HepG2 (cell line): ENCODE measurements around the gene NTN4. TPM values are rescaled to one million over a fixed set of nuclear protein-coding genes. Genes with fewer than 3 reads are reported as not detected.

ENCODE experiments used
- ATAC-seq: fragments of 200-7000 bp; cut with Tn5 transposase; 3 replicates; pipeline ENCODE4 v1.9.1; 2020; ENCODE audit warnings: mild to moderate bottlenecking, moderate library complexity
- BruUV-seq: library from RNA; stranded (reverse); fragments of 400-500 nt; replicated peaks from 2 replicates; lab custom pipeline; 2021; lab: Mats Ljungman, UMichigan
- CTCF ChIA-PET: fragments of 300-600 bp; formaldehyde crosslinking; extraction: SDS; loops from one replicate; lab custom pipeline; 2021; ENCODE audit warnings: low total read pairs, inconsistent platforms, low intra/inter-chr PET ratio; lab: Yijun Ruan, JAX
- POLR2A ChIA-PET: fragments of 350-600 bp; sonication (Branson Sonifier 250); formaldehyde crosslinking; loops from one replicate; lab custom pipeline; 2020; ENCODE audit warnings: antibody characterized with exemption, inconsistent platforms; lab: Yijun Ruan, JAX
- DNase-seq: peaks from one replicate; pipeline ENCODE4 v3.0.0-alpha.2; 2015; ENCODE audit warnings: low spot score
- FAIRE-seq: peaks from 3 replicates; lab custom pipeline; 2011; peaks lifted over from hg19 to GRCh38; lab: Jason Lieb, UNC
- H2AFZ ChIP-seq: one replicate; pipeline ENCODE4 v1.6.1; 2011; ENCODE audit warnings: low read length, inconsistent platforms
- H3K27ac ChIP-seq: fragments of 300-600 bp; 3 replicates; pipeline ENCODE4 v1.8.0; 2011; ENCODE audit warnings: mixed run types, mild to moderate bottlenecking, mixed read lengths, low read length, inconsistent platforms; ENCODE audit not compliant: insufficient read depth; ENCODE audit errors: extremely low read length
- H3K27me3 ChIP-seq, 2 experiments: fragments of 200-600 bp in 1 of 2; 2 replicates in 1 of 2; 3 replicates in 1 of 2; pipeline versions ENCODE4 v1.6.0 to v1.8.0; 2011; ENCODE audit warnings: low read length in 2 of 2, mild to moderate bottlenecking in 2 of 2, moderate library complexity in 2 of 2, inconsistent platforms in 1 of 2; ENCODE audit not compliant: insufficient read depth in 2 of 2, control insufficient read depth in 1 of 2
- H3K36me3 ChIP-seq, 2 experiments: fragments of 200-600 bp in 1 of 2; replicated peaks in 1 of 2; 2 replicates in 1 of 2; 3 replicates in 1 of 2; pipeline versions ENCODE4 v1.5.1 to v1.8.0; 2011; ENCODE audit warnings: low read length in 2 of 2, inconsistent platforms in 1 of 2; ENCODE audit not compliant: insufficient read depth in 2 of 2, control insufficient read depth in 1 of 2
- H3K4me1 ChIP-seq: 2 replicates; pipeline ENCODE4 v1.5.1; 2012; ENCODE audit warnings: low read length, inconsistent platforms; ENCODE audit not compliant: insufficient read depth
- H3K4me2 ChIP-seq: 2 replicates; pipeline ENCODE4 v1.6.0; 2011; ENCODE audit warnings: low read depth, low read length, inconsistent platforms
- H3K4me3 ChIP-seq, 3 experiments: fragments of 200-600 bp in 1 of 3; sonication (generic), shearing (Covaris generic) in 1 of 3; replicated peaks in 1 of 3; 2 replicates each; pipeline ENCODE4 v1.5.1; 2011 to 2016; ENCODE audit warnings: low read length in 3 of 3, inconsistent platforms in 2 of 3, low read depth in 2 of 3, mild to moderate bottlenecking in 2 of 3, control low read depth in 1 of 3, mixed read lengths in 1 of 3; ENCODE audit not compliant: insufficient read depth in 1 of 3
- H3K79me2 ChIP-seq: one replicate; pipeline ENCODE4 v1.6.1; 2011; ENCODE audit warnings: low read length, inconsistent platforms; ENCODE audit not compliant: insufficient read depth
- H3K9ac ChIP-seq: 2 replicates; pipeline ENCODE4 v1.6.0; 2011; ENCODE audit warnings: mild to moderate bottlenecking, low read depth, low read length, inconsistent platforms; ENCODE audit not compliant: insufficient read depth
- H3K9me3 ChIP-seq: 2 replicates; pipeline ENCODE4 v1.5.1; 2012; ENCODE audit warnings: mild to moderate bottlenecking, low read length
- H4K20me1 ChIP-seq: 2 replicates; pipeline ENCODE4 v1.6.0; 2011; ENCODE audit warnings: inconsistent platforms, mild to moderate bottlenecking, low read length, moderate library complexity; ENCODE audit not compliant: insufficient read depth
- AHDC1 ChIP-seq: sonication (generic); formaldehyde crosslinking; IDR thresholded peaks from 2 replicates; pipeline ENCODE4 v1.5.1; 2020; ENCODE audit warnings: mild to moderate bottlenecking, missing genetic modification reagents, borderline replicate concordance
- ATF1 ChIP-seq: IDR thresholded peaks from 2 replicates; pipeline ENCODE4 v1.6.1; 2016; ENCODE audit warnings: mild to moderate bottlenecking, control low read depth
- ISX ChIP-seq: sonication (generic); formaldehyde crosslinking; conservative IDR thresholded peaks from 2 replicates; pipeline ENCODE4 v1.5.0; 2020; ENCODE audit warnings: missing genetic modification reagents
- PATZ1 ChIP-seq: sonication (generic); formaldehyde crosslinking; IDR thresholded peaks from 2 replicates; pipeline ENCODE4 v1.4.0; 2020; ENCODE audit warnings: missing genetic modification reagents
- SAFB2 ChIP-seq: sonication (generic); formaldehyde crosslinking; IDR thresholded peaks from 2 replicates; pipeline ENCODE4 v1.5.1; 2020; ENCODE audit warnings: missing genetic modification reagents, low read depth, mild to moderate bottlenecking, borderline replicate concordance
- SP140L ChIP-seq: sonication (generic); formaldehyde crosslinking; IDR thresholded peaks from 2 replicates; pipeline ENCODE4 v1.4.0; 2020; ENCODE audit warnings: missing genetic modification reagents, borderline replicate concordance
- TMF1 ChIP-seq: sonication (generic); formaldehyde crosslinking; IDR thresholded peaks from 2 replicates; pipeline ENCODE4 v1.8.1; 2022; ENCODE audit warnings: low read depth, missing genetic modification reagents
- ZNF101 ChIP-seq: sonication (generic); formaldehyde crosslinking; IDR thresholded peaks from 2 replicates; pipeline ENCODE4 v1.4.0; 2020; ENCODE audit warnings: mild to moderate bottlenecking, low read depth, missing genetic modification reagents, borderline replicate concordance
- ZNF337 ChIP-seq: sonication (generic); formaldehyde crosslinking; IDR thresholded peaks from 2 replicates; pipeline ENCODE4 v1.5.1; 2020; ENCODE audit warnings: missing genetic modification reagents, low read depth, mild to moderate bottlenecking, borderline replicate concordance
- ZNF773 ChIP-seq: sonication (generic); formaldehyde crosslinking; IDR thresholded peaks from 2 replicates; pipeline ENCODE4 v1.4.0; 2020; ENCODE audit warnings: missing genetic modification reagents, borderline replicate concordance
- ZNF800 ChIP-seq: sonication (generic); formaldehyde crosslinking; IDR thresholded peaks from 2 replicates; pipeline ENCODE4 v1.4.0; 2020; ENCODE audit warnings: missing genetic modification reagents
- WGBS: methylation state at CpG from one replicate; pipeline ENCODE4 v1.1.6; 2017; ENCODE audit warnings: low lambda C conversion rate; 5-methylcytosine and 5-hydroxymethylcytosine counted together
- in situ Hi-C: cut with HindIII; loops from 2 replicates; pipeline ENCODE4 v1.10.0; 2017; ENCODE audit warnings: low pct_unique_long_range_greater_than_20kb; ENCODE audit not compliant: extremely low pct_ligation_motif_present
- intact Hi-C: fragments of 100-400 bp; cut with micrococcal nuclease; formaldehyde crosslinking; loops from one replicate; pipeline ENCODE4 v1.10.0; 2022; ENCODE audit not compliant: unreplicated experiment
- polyA plus RNA-seq, 8 experiments: library from polyadenylated mRNA; depleted of rRNA in 3 of 8; stranded (reverse) in 7 of 8; unstranded in 1 of 8; fragments of >200 nt; fragmentation: Illumina TruSeq in 4 of 8; extraction: Trizol in 4 of 8; gene quantifications; 2 replicates each; pipeline versions ENCODE4 v1.2.1 to v1.2.3, GENCODE V29; 2011 to 2016; ENCODE audit warnings: low read depth in 4 of 8, missing spikeins in 1 of 8, mixed read lengths in 1 of 8; ENCODE audit not compliant: insufficient read depth in 1 of 8
- total RNA-seq, 5 experiments: library from RNA; depleted of rRNA; stranded (reverse); fragments of >200 nt; fragmentation: Illumina TruSeq; extraction: Trizol; gene quantifications; 2 replicates each; pipeline ENCODE4 v1.2.3, GENCODE V29; 2016; ENCODE audit warnings: low read depth in 1 of 5

NTN4 gene
- total and polyA plus RNA-seq, 2 of the 13 experiments (the other 11 are each of a cell fraction or from before 2014, with no cell fraction given), result 7.8 to 11.5 TPM

GRCh38 chr12:95673576-95673975 lies 117.0 kb downstream of the NTN4 start (continued):
- TF ChIP-seq PATZ1 (CRISPR knock-in tag), result no peak
- TF ChIP-seq ZNF101 (CRISPR knock-in tag), result no peak
- TF ChIP-seq ZNF773 (CRISPR knock-in tag), result no peak
- TF ChIP-seq TMF1 (CRISPR knock-in tag), result no peak
- TF ChIP-seq ZNF337 (CRISPR knock-in tag), result no peak

- intact Hi-C loops, result no loop called here
- no peak overlapping the region for H2AFZ ChIP-seq
- no TSS peak for BruUV-seq
- POLR2A ChIA-PET, result no interaction called here
- H3K4me1 ChIP-seq, result no peaks in the 10 kb centered on the region; the same call in 1 of the 2 replicates
- H3K9ac ChIP-seq, result no peak overlapping the region
- CTCF ChIA-PET, result no interaction called here
- ATAC-seq, result no peak
- H3K4me3 ChIP-seq, result no peak overlapping the region
- no peak for FAIRE-seq
- DNase-seq, result no peak
- H3K79me2 ChIP-seq, result no peaks in the 10 kb centered on the region
- in situ Hi-C loops, result no loop called here
- no peaks in the 10 kb centered on the region for H3K27me3 ChIP-seq
- H4K20me1 ChIP-seq, result no peaks in the 10 kb centered on the region
- no peak overlapping the region for H3K27ac ChIP-seq
- H3K4me2 ChIP-seq, result no peak overlapping the region
- H3K36me3 ChIP-seq, result no peaks in the 10 kb centered on the region
- 93% methylated on average over 15 of the region's 21 CpGs for WGBS
- H3K9me3 ChIP-seq, result no peaks in the 10 kb centered on the region
- TF ChIP-seq ATF1 (CRISPR knock-in tag) (no peak), SAFB2 (CRISPR knock-in tag) (no peak), ISX (CRISPR knock-in tag) (no peak), AHDC1 (CRISPR knock-in tag) (no peak), ZNF800 (CRISPR knock-in tag) (no peak), SP140L (CRISPR knock-in tag) (no peak)
These were observed 118.4 kb downstream of the NTN4 start for GRCh38 chr12:95672166-95672565.
